ENCODE data around the gene IL1RAPL1.

DNA sequence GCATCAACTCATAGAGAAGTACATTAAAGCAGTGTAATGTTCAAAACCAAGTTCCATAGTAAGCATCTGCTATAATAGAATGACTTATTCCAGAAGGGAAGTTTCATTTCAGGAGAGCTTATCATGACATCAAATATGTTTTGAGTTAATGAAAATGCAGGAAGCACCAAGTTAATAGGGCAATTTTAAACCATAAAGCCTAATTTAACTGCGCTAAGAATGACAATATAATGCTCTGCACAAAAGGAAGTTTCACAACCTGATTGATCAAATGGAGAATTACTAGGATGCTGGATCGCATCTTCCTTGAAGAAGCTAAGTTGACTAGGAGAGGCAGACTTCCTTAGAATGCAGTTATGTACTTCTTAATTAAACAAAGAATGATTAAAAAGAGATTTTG is 1211.2 kb downstream of the IL1RAPL1 start:
- TF ChIP-seq POLR2AphosphoS5 (IDR thresholded peaks at IDR 0.05) = no peak
- TF ChIP-seq, protein P1, sequence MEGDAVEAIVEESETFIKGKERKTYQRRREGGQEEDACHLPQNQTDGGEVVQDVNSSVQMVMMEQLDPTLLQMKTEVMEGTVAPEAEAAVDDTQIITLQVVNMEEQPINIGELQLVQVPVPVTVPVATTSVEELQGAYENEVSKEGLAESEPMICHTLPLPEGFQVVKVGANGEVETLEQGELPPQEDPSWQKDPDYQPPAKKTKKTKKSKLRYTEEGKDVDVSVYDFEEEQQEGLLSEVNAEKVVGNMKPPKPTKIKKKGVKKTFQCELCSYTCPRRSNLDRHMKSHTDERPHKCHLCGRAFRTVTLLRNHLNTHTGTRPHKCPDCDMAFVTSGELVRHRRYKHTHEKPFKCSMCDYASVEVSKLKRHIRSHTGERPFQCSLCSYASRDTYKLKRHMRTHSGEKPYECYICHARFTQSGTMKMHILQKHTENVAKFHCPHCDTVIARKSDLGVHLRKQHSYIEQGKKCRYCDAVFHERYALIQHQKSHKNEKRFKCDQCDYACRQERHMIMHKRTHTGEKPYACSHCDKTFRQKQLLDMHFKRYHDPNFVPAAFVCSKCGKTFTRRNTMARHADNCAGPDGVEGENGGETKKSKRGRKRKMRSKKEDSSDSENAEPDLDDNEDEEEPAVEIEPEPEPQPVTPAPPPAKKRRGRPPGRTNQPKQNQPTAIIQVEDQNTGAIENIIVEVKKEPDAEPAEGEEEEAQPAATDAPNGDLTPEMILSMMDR (IDR thresholded peaks at IDR 0.05) = no peak
- TF ChIP-seq POLR2A (IDR thresholded peaks at IDR 0.05) = no peak
